GM18951 (cell line): ENCODE results near the gene ASAH2B.
"Not testable (repeated sequence)": the region's sequence is repeated elsewhere in the genome, so short reads cannot be mapped to it uniquely, and the experiment has no call there.

Experiments used
- POLR2A ChIP-seq: IDR thresholded peaks from 4 replicates; pipeline ENCODE4 v1.6.1; 2011; ENCODE audit warnings: mild to moderate bottlenecking; ENCODE audit not compliant: insufficient read length, insufficient read depth; ENCODE audit errors: extremely low read depth
- in situ Hi-C: fragments of 300-500 bp; cut with MboI; formaldehyde crosslinking; loops from one replicate; pipeline ENCODE4 v1.12.0; 2022; ENCODE audit warnings: low sequenced_read_pairs, mixed read lengths, inconsistent platforms; ENCODE audit not compliant: unreplicated experiment

Gene ASAH2B

DNA sequence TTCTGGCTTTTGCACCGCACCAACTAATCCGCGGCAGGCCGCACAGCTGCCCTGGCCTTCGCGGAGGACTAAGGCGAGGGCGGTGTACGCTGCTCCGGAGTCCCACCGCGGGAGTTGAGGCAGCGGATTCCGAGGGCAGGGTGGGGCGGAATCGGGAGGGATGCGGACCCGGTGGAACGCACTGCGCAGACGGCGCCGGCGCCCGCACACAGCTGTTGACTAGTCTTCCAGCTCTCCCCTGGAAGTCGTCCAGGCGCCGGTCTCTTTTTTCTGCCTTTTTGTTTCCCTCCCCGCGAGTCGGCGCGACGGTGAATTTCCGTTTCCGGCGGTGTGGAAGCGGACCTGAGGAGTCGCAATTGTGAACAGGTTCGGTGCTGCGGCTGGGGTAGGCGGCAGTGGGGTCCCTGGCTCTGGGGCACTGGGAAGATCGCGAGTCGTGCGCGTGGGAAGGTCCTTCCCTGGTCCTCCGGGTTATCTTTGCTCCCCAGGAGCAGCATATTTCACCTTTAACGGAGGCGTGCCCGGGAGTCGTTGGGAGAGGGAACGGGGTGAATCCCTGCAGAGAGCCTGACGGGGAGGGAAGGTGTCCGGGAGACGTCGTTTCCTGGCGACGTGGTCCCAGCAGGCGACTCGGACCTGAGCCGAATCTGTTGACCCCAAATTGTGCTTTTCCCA, at the start of gene ASAH2B:
ASAH2B (plus strand) TSS at position 319 of the 675 bp plus-strand sequence. CDS start 5,195 bp downstream, outside the sequence.
- TF ChIP-seq POLR2A = peak; percentile 73
- in situ Hi-C loops = no loop called here

DNA sequence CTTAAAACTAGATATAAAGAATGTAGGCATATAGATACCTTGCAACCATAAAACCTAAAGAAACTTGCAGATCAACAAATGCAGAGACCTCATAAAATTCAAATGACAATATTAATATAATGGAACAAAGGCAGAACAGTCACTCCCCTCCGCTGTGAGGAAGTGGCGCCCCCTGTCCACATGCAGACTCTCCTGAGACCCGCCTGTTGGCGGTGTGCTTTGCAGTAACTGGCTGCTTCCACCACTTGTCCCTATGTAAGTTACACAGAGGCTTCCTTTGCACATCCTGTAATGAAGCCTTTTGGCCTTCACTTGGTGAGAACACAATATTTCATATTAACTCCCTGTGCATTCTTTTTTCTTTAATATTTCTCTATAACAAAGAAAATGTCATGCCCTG, 41.9 kb upstream of the ASAH2B start:
- in situ Hi-C loops = not testable (repeated sequence)

DNA sequence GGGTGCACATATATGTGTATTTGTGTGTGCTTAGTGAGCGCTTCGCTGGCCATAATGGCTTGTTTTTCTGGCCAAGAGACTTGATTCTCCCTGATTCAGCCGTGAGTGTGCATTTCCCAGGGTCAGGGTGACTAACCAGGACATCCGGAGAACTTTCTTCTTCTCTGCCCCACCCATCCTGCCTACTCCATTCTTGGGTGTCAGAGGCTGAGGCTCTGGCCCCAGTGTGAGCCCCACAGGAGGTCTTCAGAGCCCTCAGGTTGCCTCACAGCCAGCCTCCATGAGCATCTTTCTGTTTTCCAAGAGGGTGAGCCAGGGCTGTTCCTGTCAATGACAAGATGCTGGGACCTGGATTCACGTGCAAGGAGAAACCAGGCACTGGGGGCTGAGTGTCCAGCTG, 37.8 kb upstream of the ASAH2B start:
- in situ Hi-C loops = not testable (repeated sequence)

DNA sequence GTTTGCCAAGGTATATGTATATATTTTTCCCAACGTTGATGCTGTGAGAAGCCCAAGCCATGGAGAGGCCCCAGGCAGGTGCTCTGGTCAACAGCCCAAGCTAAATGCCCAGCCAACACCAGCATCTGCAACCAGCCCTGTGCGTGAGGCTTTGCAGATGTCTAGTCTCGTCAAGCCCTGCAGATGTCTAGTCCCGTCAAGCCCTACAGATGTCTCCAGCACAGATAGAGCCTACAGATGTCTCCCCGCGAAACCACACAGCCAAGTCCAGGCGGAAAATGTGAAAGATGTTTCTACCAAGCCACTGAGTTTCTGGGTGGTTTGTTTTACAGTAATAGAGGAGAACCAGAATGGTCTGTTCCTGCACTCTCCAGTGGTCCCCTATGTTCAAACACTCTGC, 36.7 kb upstream of the ASAH2B start:
- in situ Hi-C loops = not testable (repeated sequence)

DNA sequence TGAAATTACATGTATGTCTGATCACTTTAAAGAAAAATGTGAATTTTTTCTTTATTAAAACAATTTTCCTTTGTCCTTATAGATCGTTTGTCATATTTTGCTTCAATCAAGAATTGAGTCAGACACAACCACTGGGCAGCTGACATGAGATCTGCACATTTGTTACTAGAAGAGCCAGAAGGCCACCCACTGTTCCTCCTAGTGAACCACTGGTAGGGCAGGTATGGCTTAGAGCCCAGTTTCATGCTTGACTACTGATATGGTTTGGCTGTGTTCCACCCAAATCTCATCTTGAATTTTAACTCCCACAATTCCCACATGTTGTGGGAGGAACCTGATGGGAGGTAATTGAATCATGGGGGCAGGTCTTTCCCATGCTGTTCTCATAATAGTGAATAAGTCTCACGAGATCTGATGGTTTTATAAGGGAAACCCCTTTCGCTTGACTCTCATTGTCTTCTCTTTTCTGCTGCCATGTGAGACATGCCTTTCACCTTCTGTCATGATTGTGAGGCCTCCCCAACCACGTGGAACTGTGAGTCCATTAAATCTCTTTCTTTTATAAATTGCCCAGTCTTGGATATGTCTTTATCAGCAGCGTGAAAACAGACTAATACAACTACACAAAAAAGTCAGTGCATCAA, 35.2 kb upstream of the ASAH2B start:
- in situ Hi-C loops = not testable (repeated sequence)

DNA sequence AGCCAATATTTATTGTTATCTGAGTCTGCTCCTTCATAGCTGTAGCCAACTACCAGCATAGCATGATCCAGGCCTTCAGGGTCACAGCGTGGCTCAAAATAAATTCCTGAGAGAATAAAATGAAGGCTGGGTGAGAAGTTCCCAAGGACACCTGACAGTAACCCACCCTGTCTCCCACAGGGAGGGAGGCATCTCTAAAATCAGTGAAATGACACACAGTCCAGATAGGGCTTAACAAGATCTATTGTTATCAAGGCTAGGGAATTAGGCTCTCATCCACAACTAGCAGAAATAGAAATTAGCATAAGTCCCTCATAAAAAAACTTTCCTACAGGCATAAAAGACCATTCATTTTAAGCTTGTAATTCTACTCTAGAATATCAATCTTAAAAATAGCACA, 33.7 kb upstream of the ASAH2B start:
- in situ Hi-C loops = not testable (repeated sequence)

DNA sequence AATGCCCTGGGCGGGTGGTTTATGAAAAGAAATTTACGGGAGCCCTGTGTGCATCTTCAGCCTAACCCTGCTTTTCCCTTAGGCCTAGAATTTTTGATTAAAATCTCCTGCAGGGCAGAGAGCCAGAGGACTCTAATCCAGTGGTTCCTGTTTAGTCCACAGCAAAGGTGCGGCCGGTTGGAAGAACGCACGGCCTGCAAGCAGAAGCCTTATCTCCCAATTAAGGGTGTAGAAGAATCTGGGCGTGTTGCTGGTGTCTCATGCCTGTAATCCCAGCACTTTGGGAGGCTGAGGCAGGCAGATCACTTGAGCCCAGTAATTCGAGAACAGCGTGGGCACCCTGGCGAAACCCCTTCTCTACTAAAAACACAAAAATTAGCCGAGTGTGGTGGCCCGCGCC, 29.5 kb upstream of the ASAH2B start:
- in situ Hi-C loops = not testable (repeated sequence)

DNA sequence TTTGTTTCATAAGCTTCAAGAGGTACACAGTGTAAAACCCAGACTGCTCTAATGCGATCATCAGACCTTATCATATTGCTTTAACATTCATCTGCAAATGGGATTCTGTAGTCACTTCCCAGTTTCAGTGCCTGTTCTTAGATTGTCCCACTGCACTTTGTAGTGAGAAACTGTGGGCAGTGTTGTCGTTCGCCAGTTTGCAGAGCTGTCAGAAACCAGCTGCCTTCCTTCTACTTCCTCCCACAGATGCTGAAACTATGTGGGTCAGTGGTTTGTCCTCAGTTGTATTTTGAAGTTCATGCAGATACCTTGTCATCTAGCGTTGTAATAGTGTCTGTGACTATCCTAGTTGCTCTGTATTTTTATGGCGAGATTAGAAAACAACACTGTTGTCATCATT, 15.9 kb upstream of the ASAH2B start:
- in situ Hi-C loops = not testable (repeated sequence)

DNA sequence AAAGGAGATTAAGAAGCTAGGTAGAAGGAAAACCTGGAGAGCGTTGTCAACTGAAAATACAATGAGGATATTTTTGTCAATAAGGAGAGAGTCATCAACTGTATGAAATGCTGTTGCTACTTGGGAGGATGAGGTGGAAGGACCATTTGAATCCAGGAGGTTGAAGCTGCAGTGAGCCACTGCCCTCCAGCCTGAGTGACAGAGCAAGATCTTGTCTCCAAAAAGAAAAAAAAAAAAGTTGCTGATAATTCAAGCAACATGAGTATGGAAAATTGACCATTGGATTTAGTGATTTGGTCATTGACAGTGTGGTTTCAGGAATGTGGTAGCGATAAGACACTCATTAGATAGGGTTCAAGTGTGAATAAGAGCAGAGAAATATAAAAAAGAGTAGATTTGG, 11.6 kb upstream of the ASAH2B start:
- in situ Hi-C loops = not testable (repeated sequence)

DNA sequence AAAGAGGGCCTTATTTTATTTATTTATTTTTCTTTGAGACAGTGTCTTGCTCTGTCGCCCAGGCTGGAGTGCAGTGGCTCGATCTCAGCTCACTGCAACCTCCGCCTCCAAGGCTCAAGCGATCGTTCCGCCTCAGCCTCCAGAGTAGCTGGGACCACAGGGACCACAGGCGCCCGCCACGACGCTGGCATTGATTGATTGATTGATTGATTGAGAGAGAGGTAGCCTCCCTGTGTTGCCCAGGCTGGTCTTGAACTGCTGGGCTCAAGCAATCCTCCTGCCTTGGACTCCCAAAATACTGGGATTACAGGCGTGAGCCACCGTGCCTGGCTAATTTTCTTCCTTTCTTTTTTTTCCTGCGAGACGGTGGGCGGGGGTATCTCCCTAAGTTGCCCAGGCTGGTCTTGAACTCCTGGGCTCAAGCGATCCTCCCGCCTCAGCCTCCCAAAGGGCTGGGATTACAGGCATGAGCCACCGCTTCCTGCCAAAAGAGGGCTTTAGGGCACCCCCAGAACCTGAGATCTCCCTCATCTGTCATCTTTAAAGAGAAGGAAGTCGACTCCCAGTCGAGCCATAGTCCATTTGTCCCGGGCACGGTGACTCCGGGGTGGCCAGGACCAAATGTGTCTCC, 634 bp upstream of the ASAH2B start:
- in situ Hi-C loops = not testable (repeated sequence)

DNA sequence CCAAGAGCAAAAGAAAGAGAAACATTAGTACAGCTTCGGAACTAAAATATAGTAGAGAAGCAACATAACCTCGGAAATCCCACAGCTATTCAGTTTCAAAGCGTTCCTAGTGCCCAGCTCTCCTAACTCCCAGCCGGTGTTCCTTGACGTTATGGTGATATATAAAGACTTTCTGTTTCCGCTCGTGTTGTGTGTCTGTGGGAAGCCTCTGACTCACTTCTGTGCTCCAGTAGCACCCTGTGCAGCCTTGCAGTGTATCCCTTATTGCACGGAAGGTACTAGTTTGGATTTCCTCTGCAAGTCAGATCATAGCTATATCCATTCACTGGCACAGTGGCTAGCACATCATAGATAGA, 535 bp downstream of the ASAH2B start:
- TF ChIP-seq POLR2A = no peak
- in situ Hi-C loops = no loop called here

DNA sequence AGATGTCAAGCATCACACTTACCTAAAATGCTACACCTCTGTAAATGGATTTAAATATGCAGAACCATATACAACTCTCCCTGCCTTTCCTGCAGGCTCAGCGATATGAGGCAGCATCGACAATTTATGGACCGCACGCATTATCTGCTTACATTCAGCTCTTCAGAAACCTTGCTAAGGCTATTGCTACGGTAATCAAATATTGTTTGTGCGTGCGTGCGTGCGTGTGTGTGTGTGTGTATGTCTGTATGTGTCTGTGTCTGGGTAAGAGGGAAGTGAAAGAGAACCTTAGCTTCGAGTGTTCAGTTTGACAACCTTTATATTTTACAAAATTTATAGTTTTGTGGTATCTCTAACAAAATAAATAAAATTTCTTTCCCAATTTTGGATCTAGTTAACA, 3.1 kb downstream of the ASAH2B start:
- in situ Hi-C loops = not testable (repeated sequence)

DNA sequence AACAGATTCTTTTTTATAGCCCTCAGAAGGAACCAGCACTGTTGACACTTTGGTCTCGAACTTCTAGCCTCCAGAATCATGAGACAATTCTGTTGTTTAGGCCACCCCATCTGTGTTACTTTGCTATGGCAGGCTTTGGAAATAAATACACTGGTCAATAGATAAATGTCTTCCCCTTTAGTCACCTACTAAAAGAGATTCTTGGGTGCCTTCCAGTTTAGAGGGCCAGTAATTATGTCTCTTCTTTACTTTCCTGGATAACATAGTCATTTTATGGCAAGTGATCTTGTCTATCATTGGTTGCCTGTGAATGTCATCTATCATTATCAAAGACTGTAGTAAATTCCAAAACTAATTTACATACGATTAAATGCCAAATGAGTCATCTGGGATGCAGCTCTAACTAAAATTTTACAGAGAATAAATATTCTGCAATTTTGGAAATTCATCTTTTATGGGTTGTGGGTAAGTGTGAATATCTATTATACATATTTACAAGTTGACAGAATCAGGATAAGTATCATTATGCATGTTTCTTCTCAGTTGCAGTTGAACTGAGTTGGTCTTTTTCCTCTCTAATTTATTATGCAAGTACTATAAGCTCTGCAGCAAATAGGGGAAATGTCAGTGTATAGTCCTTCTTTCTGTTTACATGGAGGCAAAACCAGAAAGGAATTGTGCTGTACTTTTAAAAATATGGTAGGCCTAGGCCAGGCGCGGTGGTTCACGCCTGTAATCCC, 27.2 kb downstream of the ASAH2B start:
- in situ Hi-C loops = loop anchor here (5.0 kb wide), 1 partner anchor 595 kb away; no protein-coding TSS in a partner anchor

DNA sequence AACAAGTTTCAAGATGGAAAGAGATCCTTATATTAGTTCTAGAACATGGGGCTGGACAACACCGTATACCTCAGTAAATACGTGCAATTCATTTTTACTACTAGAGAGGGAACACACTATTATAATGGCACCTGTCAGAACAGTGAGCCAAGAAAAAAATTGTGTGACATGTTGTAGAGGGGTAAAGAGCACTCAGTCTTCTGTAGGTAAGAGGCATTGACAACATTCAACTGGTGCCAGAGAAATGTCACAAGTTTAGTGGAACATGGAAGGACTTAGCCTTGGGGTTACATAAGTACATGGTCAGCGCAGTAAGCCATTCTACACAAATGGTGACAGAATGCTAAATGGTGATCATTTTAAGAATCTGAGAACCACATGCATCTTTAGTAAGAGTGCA, 32.3 kb downstream of the ASAH2B start:
- in situ Hi-C loops = not testable (repeated sequence)

DNA sequence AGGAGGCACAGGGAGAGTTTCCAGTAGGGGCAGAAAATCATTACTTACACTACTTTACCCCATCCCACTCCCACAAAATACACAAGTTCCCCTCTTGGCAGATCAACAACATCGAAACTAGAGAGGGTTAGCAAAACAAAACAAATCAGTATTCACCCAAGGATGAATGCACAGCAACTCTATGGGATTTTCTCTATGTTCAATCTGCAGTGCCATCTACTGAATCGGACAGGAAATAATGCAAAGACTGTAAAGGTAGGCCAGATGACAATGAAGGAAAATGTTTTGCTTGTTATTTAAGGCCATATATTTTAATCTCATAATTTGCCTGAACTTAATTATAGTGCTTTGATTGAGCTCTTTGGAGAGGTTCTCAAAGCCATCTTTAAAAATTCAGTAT, 35.1 kb downstream of the ASAH2B start:
- in situ Hi-C loops = not testable (repeated sequence)

DNA sequence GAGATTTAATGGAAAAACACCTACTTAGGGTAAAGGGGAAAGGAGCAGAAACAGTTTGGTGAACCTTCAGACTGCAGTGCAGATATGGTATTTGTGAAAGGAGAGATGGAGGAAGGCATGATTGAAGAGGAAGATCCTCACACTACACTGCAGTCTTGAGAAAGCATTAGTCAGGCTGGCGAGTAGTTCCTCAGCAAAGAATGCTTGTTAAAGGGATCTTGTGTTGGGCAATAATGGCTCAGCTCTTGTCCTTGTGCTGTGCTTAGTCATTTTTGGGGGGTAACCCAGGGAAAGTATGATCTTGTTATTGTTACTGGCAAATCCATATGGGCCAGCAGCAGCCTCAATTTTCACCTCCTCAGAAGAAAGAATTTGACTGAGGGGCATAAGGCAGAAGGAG, 40.3 kb downstream of the ASAH2B start:
- in situ Hi-C loops = not testable (repeated sequence)

DNA sequence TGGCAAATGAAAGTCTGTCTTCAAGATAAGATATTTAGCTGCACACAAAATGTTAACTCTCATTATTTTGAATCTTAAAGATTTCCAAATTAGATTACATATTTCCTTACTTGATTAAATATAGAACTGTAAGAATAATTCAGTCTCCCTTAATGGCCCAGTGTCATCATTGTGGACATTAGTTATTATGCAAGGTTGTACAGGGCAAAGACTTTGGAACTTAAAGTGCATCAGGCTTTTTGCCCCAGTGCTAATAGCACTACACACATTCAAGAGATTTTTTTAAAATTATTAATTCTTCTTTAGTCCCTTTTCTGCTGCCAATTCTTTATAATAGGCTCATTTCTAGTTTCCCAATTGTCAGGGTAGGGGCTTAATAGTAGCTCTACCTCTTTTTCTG, 42.3 kb downstream of the ASAH2B start:
- in situ Hi-C loops = not testable (repeated sequence)

DNA sequence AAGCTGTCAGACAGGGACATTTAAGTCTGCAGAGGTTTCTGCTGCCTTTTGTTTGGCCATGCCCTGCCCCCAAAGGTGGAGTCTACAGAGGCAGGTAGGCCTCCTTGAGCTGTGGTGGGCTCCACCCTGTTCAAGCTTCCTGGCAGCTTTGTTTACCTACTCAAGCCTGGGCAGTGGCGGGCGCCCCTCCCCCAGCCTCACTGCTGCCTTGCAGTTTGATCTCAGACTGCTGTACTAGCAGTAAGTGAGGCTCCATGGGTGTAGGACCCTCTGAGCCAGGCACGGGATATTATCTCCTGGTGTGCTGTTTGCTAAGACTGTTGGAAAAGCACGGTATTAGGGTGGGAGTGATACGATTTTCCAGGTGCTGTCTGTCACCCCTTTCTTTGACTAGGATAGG, 48.2 kb downstream of the ASAH2B start:
- in situ Hi-C loops = not testable (repeated sequence)
